Lower leg skin (tissue), 3 donors: ENCODE results near the gene ELP4.

Experiments
- POLR2A ChIP-seq, 2 donors: fragments of 450-650 bp; IDR thresholded peaks; one replicate each; pipeline ENCODE4 v1.6.1; 2016 to 2017; ENCODE audit warnings: antibody characterized with exemption in 2 of 2, mild to moderate bottlenecking in 1 of 2, moderate library complexity in 1 of 2
- TF ChIP-seq, protein P1 (sequence below), 3 donors: fragments of 450-650 bp; IDR thresholded peaks; one replicate each; pipeline ENCODE4 v1.5.1; 2016; ENCODE audit warnings: antibody characterized with exemption in 3 of 3, mild to moderate bottlenecking in 3 of 3, moderate library complexity in 2 of 3

GRCh38 chr11:31651208-31651607, 141.6 kb downstream of the ELP4 start:
- TF ChIP-seq, protein P1, sequence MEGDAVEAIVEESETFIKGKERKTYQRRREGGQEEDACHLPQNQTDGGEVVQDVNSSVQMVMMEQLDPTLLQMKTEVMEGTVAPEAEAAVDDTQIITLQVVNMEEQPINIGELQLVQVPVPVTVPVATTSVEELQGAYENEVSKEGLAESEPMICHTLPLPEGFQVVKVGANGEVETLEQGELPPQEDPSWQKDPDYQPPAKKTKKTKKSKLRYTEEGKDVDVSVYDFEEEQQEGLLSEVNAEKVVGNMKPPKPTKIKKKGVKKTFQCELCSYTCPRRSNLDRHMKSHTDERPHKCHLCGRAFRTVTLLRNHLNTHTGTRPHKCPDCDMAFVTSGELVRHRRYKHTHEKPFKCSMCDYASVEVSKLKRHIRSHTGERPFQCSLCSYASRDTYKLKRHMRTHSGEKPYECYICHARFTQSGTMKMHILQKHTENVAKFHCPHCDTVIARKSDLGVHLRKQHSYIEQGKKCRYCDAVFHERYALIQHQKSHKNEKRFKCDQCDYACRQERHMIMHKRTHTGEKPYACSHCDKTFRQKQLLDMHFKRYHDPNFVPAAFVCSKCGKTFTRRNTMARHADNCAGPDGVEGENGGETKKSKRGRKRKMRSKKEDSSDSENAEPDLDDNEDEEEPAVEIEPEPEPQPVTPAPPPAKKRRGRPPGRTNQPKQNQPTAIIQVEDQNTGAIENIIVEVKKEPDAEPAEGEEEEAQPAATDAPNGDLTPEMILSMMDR (IDR thresholded peaks at IDR 0.05), result no peak
- TF ChIP-seq POLR2A (IDR thresholded peaks at IDR 0.05), result no peak
